GM12878 (cell line): Measurements from ENCODE around the gene GPR39. TPM values are rescaled to one million over a fixed set of nuclear protein-coding genes. Genes with fewer than 3 reads are reported as not detected.

Experiments used
- ATAC-seq: fragments of 200-7000 bp; cut with Tn5 transposase; 3 replicates; pipeline ENCODE4 v1.9.1; 2020; ENCODE audit warnings: mild to moderate bottlenecking, moderate library complexity
- BruUV-seq: library from RNA; stranded (reverse); fragments of 400-500 nt; replicated peaks from 2 replicates; lab custom pipeline; 2021; lab: Mats Ljungman, UMichigan
- CTCF ChIA-PET: fragments of 300-600 bp; sonication (Branson Sonifier 250); formaldehyde crosslinking; extraction: SDS; loops from one replicate; lab custom pipeline; 2021; ENCODE audit warnings: inconsistent platforms; lab: Yijun Ruan, JAX
- POLR2A ChIA-PET: fragments of 350-600 bp; formaldehyde crosslinking; extraction: SDS; loops from one replicate; lab custom pipeline; 2021; ENCODE audit warnings: inconsistent platforms; lab: Charles Lee
- RAD21 ChIA-PET: fragments of 300-600 bp; sonication (Branson Sonifier 250); formaldehyde crosslinking; loops from one replicate; lab custom pipeline; 2023; ENCODE audit warnings: antibody characterized with exemption; ENCODE audit not compliant: unreplicated experiment; lab: Charles Lee
- SMC1A ChIA-PET: fragments of 300-600 bp; sonication (Branson Sonifier 250); formaldehyde crosslinking; loops from one replicate; lab custom pipeline; 2023; ENCODE audit not compliant: unreplicated experiment, uncharacterized antibody; lab: Charles Lee
- DNase-seq: peaks from one replicate; pipeline ENCODE4 v3.0.0-alpha.2; 2011; ENCODE audit warnings: low read depth, low spot score
- FAIRE-seq: peaks from 3 replicates; lab custom pipeline; 2011; peaks lifted over from hg19 to GRCh38; lab: Jason Lieb, UNC
- H2AFZ ChIP-seq: 2 replicates; pipeline ENCODE4 v1.6.0; 2011; ENCODE audit warnings: low read depth, low read length, control low read depth; ENCODE audit not compliant: control insufficient read depth
- H3K27ac ChIP-seq: 2 replicates; pipeline ENCODE4 v1.5.1; 2011; ENCODE audit warnings: control low read depth; ENCODE audit not compliant: control insufficient read depth, insufficient read depth
- H3K27me3 ChIP-seq, 2 experiments: replicated peaks in 1 of 2; 2 replicates each; pipeline versions ENCODE4 v1.6.0 to v1.6.1; 2011; ENCODE audit warnings: low read length in 1 of 2; ENCODE audit not compliant: control insufficient read depth in 2 of 2, insufficient read depth in 2 of 2
- H3K36me3 ChIP-seq, 2 experiments: 2 replicates each; pipeline ENCODE4 v1.5.1; 2011; ENCODE audit warnings: low read length in 1 of 2; ENCODE audit not compliant: control insufficient read depth in 2 of 2, insufficient read depth in 2 of 2
- H3K4me1 ChIP-seq: 2 replicates; pipeline ENCODE4 v1.6.1; 2011; ENCODE audit warnings: mild to moderate bottlenecking, low read length, moderate library complexity, mixed read lengths; ENCODE audit not compliant: control insufficient read depth, insufficient read depth
- H3K4me2 ChIP-seq: 2 replicates; pipeline ENCODE4 v1.6.0; 2011; ENCODE audit warnings: control low read depth; ENCODE audit not compliant: control insufficient read depth, insufficient read depth
- H3K4me3 ChIP-seq: fragments of 200-600 bp; sonication (generic); 2 replicates; pipeline ENCODE4 v1.5.1; 2016
- H3K79me2 ChIP-seq: 2 replicates; pipeline ENCODE4 v1.6.0; 2011; ENCODE audit warnings: low read length; ENCODE audit not compliant: control insufficient read depth, insufficient read depth
- H3K9ac ChIP-seq: 2 replicates; pipeline ENCODE4 v1.8.0; 2011; ENCODE audit warnings: low read length, control low read depth, mixed read lengths; ENCODE audit not compliant: control insufficient read depth, insufficient read depth
- H3K9me3 ChIP-seq: replicated peaks from 3 replicates; pipeline ENCODE4 v1.5.1; 2011; ENCODE audit warnings: mild to moderate bottlenecking, low read length; ENCODE audit not compliant: control insufficient read depth, insufficient read depth
- H4K20me1 ChIP-seq: 2 replicates; pipeline ENCODE4 v1.6.0; 2011; ENCODE audit not compliant: control insufficient read depth, insufficient read depth
- BCL3 ChIP-seq: IDR thresholded peaks from 2 replicates; pipeline ENCODE4 v1.6.1; 2011; ENCODE audit warnings: borderline replicate concordance, low read depth, mild to moderate bottlenecking, moderate library complexity, low read length; ENCODE audit not compliant: insufficient read depth, poor library complexity, severe bottlenecking
- E4F1 ChIP-seq: fragments of 450-650 bp; IDR thresholded peaks from 2 replicates; pipeline ENCODE4 v1.6.1; 2018; ENCODE audit warnings: borderline replicate concordance, mild to moderate bottlenecking; ENCODE audit not compliant: partially characterized antibody
- ETV6 ChIP-seq, 2 experiments: fragments of 450-650 bp in 1 of 2; IDR thresholded peaks in 1 of 2; conservative IDR thresholded peaks in 1 of 2; 2 replicates each; pipeline ENCODE4 v1.6.1; 2014; ENCODE audit warnings: antibody characterized with exemption in 1 of 2, borderline replicate concordance in 1 of 2, low read depth in 1 of 2, mild to moderate bottlenecking in 1 of 2, moderate library complexity in 1 of 2
- GABPA ChIP-seq: IDR thresholded peaks from 2 replicates; pipeline ENCODE4 v1.6.1; 2014; ENCODE audit warnings: antibody characterized with exemption, low read depth, mild to moderate bottlenecking, inconsistent platforms
- KLF5 ChIP-seq: fragments of 450-650 bp; IDR thresholded peaks from 2 replicates; pipeline ENCODE4 v1.6.1; 2014; ENCODE audit warnings: mild to moderate bottlenecking; ENCODE audit not compliant: partially characterized antibody
- MYC ChIP-seq: IDR thresholded peaks from 2 replicates; pipeline ENCODE4 v1.6.1; 2011; ENCODE audit warnings: mild to moderate bottlenecking, low read length, moderate library complexity, inconsistent platforms; ENCODE audit not compliant: insufficient read depth, insufficient replicate concordance, insufficient read length, severe bottlenecking
- PAX8 ChIP-seq: fragments of 450-650 bp; IDR thresholded peaks from 2 replicates; pipeline ENCODE4 v1.6.1; 2017; ENCODE audit warnings: mild to moderate bottlenecking, moderate library complexity
- PML ChIP-seq: IDR thresholded peaks from 2 replicates; pipeline ENCODE4 v1.6.1; 2012; ENCODE audit warnings: low read length, inconsistent platforms
- REST ChIP-seq: IDR thresholded peaks from 2 replicates; pipeline ENCODE4 v1.6.1; 2012; ENCODE audit warnings: mild to moderate bottlenecking, low read depth, low read length
- SUZ12 ChIP-seq: fragments of 200-600 bp; sonication (generic); IDR thresholded peaks from one replicate; pipeline ENCODE4 v1.6.1; 2018; ENCODE audit warnings: antibody characterized with exemption, mild to moderate bottlenecking; ENCODE audit not compliant: unreplicated experiment
- TAF1 ChIP-seq: IDR thresholded peaks from 2 replicates; pipeline ENCODE4 v1.6.1; 2011; ENCODE audit warnings: mild to moderate bottlenecking, low read depth, low read length, borderline replicate concordance
- ZNF217 ChIP-seq: fragments of 450-650 bp; IDR thresholded peaks from 2 replicates; pipeline ENCODE4 v1.6.1; 2017; ENCODE audit warnings: antibody characterized with exemption, mild to moderate bottlenecking
- WGBS: methylation state at CpG from one replicate; pipeline ENCODE4 v1.1.6; 2016; ENCODE audit warnings: low lambda C conversion rate; ENCODE audit not compliant: insufficient replicate concordance, insufficient coverage; ENCODE audit errors: missing lambda C conversion rate; 5-methylcytosine and 5-hydroxymethylcytosine counted together
- in situ Hi-C: fragments of 300-500 bp; cut with MboI; formaldehyde crosslinking; loops from 9 replicates; pipeline ENCODE4 v1.14.3; 2018; ENCODE audit warnings: mixed read lengths
- intact Hi-C: fragments of 100-400 bp; cut with micrococcal nuclease; formaldehyde crosslinking; loops from one replicate; pipeline ENCODE4 v1.14.2; 2022; ENCODE audit not compliant: unreplicated experiment
- polyA plus RNA-seq, 11 experiments: library from polyadenylated mRNA; depleted of rRNA in 4 of 11; unstranded in 6 of 11; stranded (reverse) in 5 of 11; fragments of >200 nt; fragmentation: Nextera tagmentation in 4 of 11; fragmentation: Illumina TruSeq in 1 of 11; extraction: Ambion mirVana in 4 of 11; extraction: Trizol in 1 of 11; gene quantifications; 1 replicate in 1 of 11; 2 replicates in 10 of 11; pipeline versions ENCODE4 v1.2.1 to v1.2.3, GENCODE V29; 2011 to 2016; ENCODE audit warnings: inconsistent platforms in 2 of 11, missing spikeins in 2 of 11, low read depth in 1 of 11
- total RNA-seq, 4 experiments: library from RNA; depleted of rRNA in 3 of 4; stranded (reverse); fragments of >200 nt in 3 of 4; fragmentation: Illumina TruSeq in 1 of 4; extraction: Trizol in 1 of 4; gene quantifications; 2 replicates each; pipeline versions ENCODE4 v1.2.1 to v1.2.3, GENCODE V29; 2013 to 2021

Gene GPR39
- total and polyA plus RNA-seq, 10 of the 15 experiments (the other 5 are each of a cell fraction or from before 2014, with no cell fraction given), result 0.05 to 0.23 TPM; not detected in 8

- ChIA-PET CTCF (no interaction called here), RAD21 (no interaction called here), POLR2A (no interaction called here), SMC1A (no interaction called here)
- H3K9ac ChIP-seq, result no peak overlapping the region
- H4K20me1 ChIP-seq, result no peaks in the 10 kb centered on the region
- no TSS peak for BruUV-seq
- ATAC-seq (no peak), FAIRE-seq (no peak), DNase-seq (no peak)
- in situ Hi-C loops (no loop called here), intact Hi-C loops (no loop called here)
- H3K4me3 ChIP-seq, result no peak overlapping the region
- no peaks in the 10 kb centered on the region for H3K9me3 ChIP-seq
- 41% methylated on average over 7 of the region's 7 CpGs for WGBS
- no peak overlapping the region for H3K4me2 ChIP-seq
- no peaks in the 10 kb centered on the region for H3K27me3 ChIP-seq
- no peak overlapping the region for H3K27ac ChIP-seq
- no peak overlapping the region for H2AFZ ChIP-seq
- H3K4me1 ChIP-seq, result no peaks in the 10 kb centered on the region
- H3K36me3 ChIP-seq, result no peaks in the 10 kb centered on the region
- no peaks in the 10 kb centered on the region for H3K79me2 ChIP-seq
- no peak for TF ChIP-seq BCL3
- no peak for TF ChIP-seq PAX8
- TF ChIP-seq PML, result no peak
- no peak for TF ChIP-seq TAF1
- no peak for TF ChIP-seq ETV6 (conservative IDR thresholded peaks at IDR 0.05 in 1 of 2, IDR thresholded peaks at IDR 0.05 in 1 of 2; ENCODE audit: borderline replicate concordance in 1 of 2, low read depth in 1 of 2)
- TF ChIP-seq REST, result no peak
- TF ChIP-seq KLF5, result no peak
- TF ChIP-seq E4F1, result no peak
- no peak for TF ChIP-seq GABPA
- no peak for TF ChIP-seq SUZ12
- no peak for TF ChIP-seq MYC
- TF ChIP-seq ZNF217, result no peak
Observed at GRCh38 chr2:132392879-132393278, 23.7 kb upstream of the GPR39 start.
